Keratinocyte (primary cell): Measurements from ENCODE around the gene HIVEP2.

Experiments
- EZH2 ChIP-seq: IDR thresholded peaks from one replicate; pipeline ENCODE4 v1.6.1; 2012; ENCODE audit warnings: inconsistent platforms, mild to moderate bottlenecking, low read length, moderate library complexity
- TF ChIP-seq, protein P1 (sequence below), 3 experiments: IDR thresholded peaks in 1 of 3; conservative IDR thresholded peaks in 1 of 3; optimal IDR thresholded peaks in 1 of 3; 2 replicates in 2 of 3; 3 replicates in 1 of 3; pipeline versions ENCODE3 to v1.5.1; 2011; ENCODE audit warnings: low read length in 3 of 3, mild to moderate bottlenecking in 3 of 3, moderate library complexity in 2 of 3, control low read depth in 1 of 3, inconsistent platforms in 1 of 3; ENCODE audit not compliant: insufficient read depth in 2 of 3; ENCODE audit errors: extremely low read depth in 1 of 3

DNA sequence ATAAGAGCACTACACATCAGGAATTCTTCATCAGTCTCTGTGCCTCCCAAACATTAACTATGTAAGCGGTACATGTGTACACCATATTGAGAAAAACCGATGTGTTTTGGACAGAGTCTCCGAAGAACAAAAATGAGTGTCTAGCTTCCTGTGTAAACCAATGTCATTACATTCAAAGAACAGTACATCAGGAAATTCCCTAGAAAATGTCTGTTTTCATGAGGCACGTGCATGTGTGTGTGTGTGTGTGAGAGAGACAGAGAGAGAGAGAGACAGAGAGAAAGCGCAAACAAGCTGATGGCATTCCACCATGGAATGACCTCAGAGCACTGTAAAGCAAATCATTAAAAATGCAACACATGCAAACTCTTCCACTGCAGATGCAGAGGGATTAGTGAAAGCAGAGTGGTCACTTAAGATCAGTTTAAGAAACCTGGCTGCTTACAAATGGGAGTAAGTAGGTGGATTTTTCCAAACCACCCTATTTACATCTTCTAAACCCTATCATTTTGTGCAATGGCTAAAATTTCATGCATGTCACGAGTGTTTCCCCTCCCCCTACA is 133.9 kb downstream of the HIVEP2 start:
- TF ChIP-seq, protein P1, sequence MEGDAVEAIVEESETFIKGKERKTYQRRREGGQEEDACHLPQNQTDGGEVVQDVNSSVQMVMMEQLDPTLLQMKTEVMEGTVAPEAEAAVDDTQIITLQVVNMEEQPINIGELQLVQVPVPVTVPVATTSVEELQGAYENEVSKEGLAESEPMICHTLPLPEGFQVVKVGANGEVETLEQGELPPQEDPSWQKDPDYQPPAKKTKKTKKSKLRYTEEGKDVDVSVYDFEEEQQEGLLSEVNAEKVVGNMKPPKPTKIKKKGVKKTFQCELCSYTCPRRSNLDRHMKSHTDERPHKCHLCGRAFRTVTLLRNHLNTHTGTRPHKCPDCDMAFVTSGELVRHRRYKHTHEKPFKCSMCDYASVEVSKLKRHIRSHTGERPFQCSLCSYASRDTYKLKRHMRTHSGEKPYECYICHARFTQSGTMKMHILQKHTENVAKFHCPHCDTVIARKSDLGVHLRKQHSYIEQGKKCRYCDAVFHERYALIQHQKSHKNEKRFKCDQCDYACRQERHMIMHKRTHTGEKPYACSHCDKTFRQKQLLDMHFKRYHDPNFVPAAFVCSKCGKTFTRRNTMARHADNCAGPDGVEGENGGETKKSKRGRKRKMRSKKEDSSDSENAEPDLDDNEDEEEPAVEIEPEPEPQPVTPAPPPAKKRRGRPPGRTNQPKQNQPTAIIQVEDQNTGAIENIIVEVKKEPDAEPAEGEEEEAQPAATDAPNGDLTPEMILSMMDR (optimal IDR thresholded peaks at IDR 0.05 in 1 of 3, IDR thresholded peaks at IDR 0.05 in 1 of 3, conservative IDR thresholded peaks at IDR 0.05 in 1 of 3; ENCODE audit: extremely low read depth in 1 of 3, insufficient read depth in 2 of 3, low read length in 3 of 3): no peak
- no peak for TF ChIP-seq EZH2
